ENCODE data around the gene CYTH1.

Gene CYTH1

GRCh38 chr17:78707923-78708322 lies 74.2 kb downstream of the CYTH1 start:
- TF ChIP-seq CTCF (IDR thresholded peaks at IDR 0.05; ENCODE audit: low read depth, low read length), result no peak
- DNase-seq (ENCODE audit: extremely low read depth, low read depth), result no peak

GRCh38 chr17:78707016-78707415 lies 75.1 kb downstream of the CYTH1 start:
- DNase-seq (ENCODE audit: extremely low read depth, low read depth), result no peak
- TF ChIP-seq CTCF (IDR thresholded peaks at IDR 0.05; ENCODE audit: low read depth, low read length), result no peak

GRCh38 chr17:78706271-78706915 lies 75.7 kb downstream of the CYTH1 start:
- no peak for TF ChIP-seq CTCF (IDR thresholded peaks at IDR 0.05; ENCODE audit: low read depth, low read length)
- DNase-seq (ENCODE audit: extremely low read depth, low read depth), result no peak

GRCh38 chr17:78705071-78705470 lies 77.0 kb downstream of the CYTH1 start:
- DNase-seq (ENCODE audit: extremely low read depth, low read depth), result no peak
- TF ChIP-seq CTCF (IDR thresholded peaks at IDR 0.05; ENCODE audit: low read depth, low read length), result no peak

GRCh38 chr17:78704594-78704993 lies 77.5 kb downstream of the CYTH1 start:
- TF ChIP-seq CTCF (IDR thresholded peaks at IDR 0.05; ENCODE audit: low read depth, low read length), result no peak

GRCh38 chr17:78697554-78698343 lies 84.3 kb downstream of the CYTH1 start:
- DNase-seq (ENCODE audit: extremely low read depth, low read depth), result no peak
- no peak for TF ChIP-seq CTCF (IDR thresholded peaks at IDR 0.05; ENCODE audit: low read depth, low read length)

More at GRCh38 chr17:78704594-78704993, 77.5 kb downstream of the CYTH1 start:
- no peak for DNase-seq (ENCODE audit: extremely low read depth, low read depth)

- no peak for TF ChIP-seq CTCF (IDR thresholded peaks at IDR 0.05; ENCODE audit: low read depth, low read length)
- no peak for DNase-seq (ENCODE audit: extremely low read depth, low read depth)
These were observed 85.0 kb downstream of the CYTH1 start for GRCh38 chr17:78697122-78697521.

All from AG09319 (cell line).